ENCODE data around the gene DNAH14. TPM values are rescaled to one million over a fixed set of nuclear protein-coding genes. Genes with fewer than 3 reads are reported as not detected.

DNAH14 gene
- total and polyA plus RNA-seq, 2 of the 8 experiments (the other 6 are each of a cell fraction or from before 2014, with no cell fraction given): 8.4 to 40.7 TPM

GRCh38 chr1:224989615-224990014 is 60.1 kb downstream of the DNAH14 start (continued):
- no peak for TF ChIP-seq CHD7 (IDR thresholded peaks at IDR 0.05; ENCODE audit: insufficient replicate concordance, low read length)
- TF ChIP-seq SAP30 (IDR thresholded peaks at IDR 0.05; ENCODE audit: insufficient read depth, insufficient replicate concordance, low read length): no peak
- no peak for TF ChIP-seq ZNF274 (IDR thresholded peaks at IDR 0.05; ENCODE audit: borderline replicate concordance, extremely low read depth, low read length)
- TF ChIP-seq BACH1 (IDR thresholded peaks at IDR 0.05; ENCODE audit: low read length): no peak
- no peak for TF ChIP-seq CTBP2 (IDR thresholded peaks at IDR 0.05; ENCODE audit: borderline replicate concordance, insufficient read depth, insufficient read length, low read length)
- no peak for TF ChIP-seq CEBPB (IDR thresholded peaks at IDR 0.05; ENCODE audit: low read depth, low read length)

Data from H1 (cell line).